ENCODE data around the gene AP3S1.
"Not testable (repeated sequence)": the region's sequence is repeated elsewhere in the genome, so short reads cannot be mapped to it uniquely, and the experiment has no call there.

AP3S1 gene

GRCh38 chr5:115811406-115811805 is 30.3 kb upstream of the AP3S1 start:
- Histone ChIP-seq H3K27me3 (ENCODE audit: control insufficient read depth, insufficient read depth, low read length) (peaks cover 27% of the 10 kb centered on the region), H3K4me1 (ENCODE audit: control insufficient read depth, low read depth, low read length) (peaks cover 23% of the 10 kb centered on the region), H3K27ac (ENCODE audit: low read length) (no peak overlapping the region), H3K36me3 (ENCODE audit: control insufficient read depth, low read depth, low read length) (peaks cover 6% of the 10 kb centered on the region), H3K9me3 (ENCODE audit: control insufficient read depth, low read depth, low read length) (no peaks in the 10 kb centered on the region), H3K9ac (ENCODE audit: low read length) (no peak overlapping the region), H3K4me3 (ENCODE audit: low read length) (no peak overlapping the region)

GRCh38 chr5:115812372-115812771 is 29.4 kb upstream of the AP3S1 start:
- peaks cover 31% of the 10 kb centered on the region for H3K27me3 ChIP-seq (ENCODE audit: control insufficient read depth, insufficient read depth, low read length)
- H3K27ac ChIP-seq (ENCODE audit: low read length): no peak overlapping the region
- no peak overlapping the region for H3K4me3 ChIP-seq (ENCODE audit: low read length)
- H3K9me3 ChIP-seq (ENCODE audit: control insufficient read depth, low read depth, low read length): no peaks in the 10 kb centered on the region
- peaks cover 14% of the 10 kb centered on the region for H3K4me1 ChIP-seq (ENCODE audit: control insufficient read depth, low read depth, low read length)
- H3K36me3 ChIP-seq (ENCODE audit: control insufficient read depth, low read depth, low read length): peaks cover 5% of the 10 kb centered on the region
- H3K9ac ChIP-seq (ENCODE audit: low read length): no peak overlapping the region

- H3K4me3 ChIP-seq (ENCODE audit: low read length): no peak overlapping the region
Measured at GRCh38 chr5:115813719-115814118, 28.0 kb upstream of the AP3S1 start.

GRCh38 chr5:115815006-115815692 is 26.6 kb upstream of the AP3S1 start:
- Histone ChIP-seq H3K4me1 (ENCODE audit: control insufficient read depth, low read depth, low read length) (peaks cover 14% of the 10 kb centered on the region), H3K4me3 (ENCODE audit: low read length) (peak overlapping the region; percentile 78), H3K27me3 (ENCODE audit: control insufficient read depth, insufficient read depth, low read length) (peaks cover 34% of the 10 kb centered on the region), H3K9me3 (ENCODE audit: control insufficient read depth, low read depth, low read length) (no peaks in the 10 kb centered on the region), H3K9ac (ENCODE audit: low read length) (peak overlapping the region; percentile 74), H3K27ac (ENCODE audit: low read length) (no peak overlapping the region), H3K36me3 (ENCODE audit: control insufficient read depth, low read depth, low read length) (peaks cover 5% of the 10 kb centered on the region)

More at GRCh38 chr5:115813719-115814118, 28.0 kb upstream of the AP3S1 start:
- Histone ChIP-seq H3K9ac (ENCODE audit: low read length) (no peak overlapping the region), H3K27ac (ENCODE audit: low read length) (no peak overlapping the region), H3K36me3 (ENCODE audit: control insufficient read depth, low read depth, low read length) (peaks cover 5% of the 10 kb centered on the region), H3K27me3 (ENCODE audit: control insufficient read depth, insufficient read depth, low read length) (peaks cover 34% of the 10 kb centered on the region), H3K9me3 (ENCODE audit: control insufficient read depth, low read depth, low read length) (no peaks in the 10 kb centered on the region), H3K4me1 (ENCODE audit: control insufficient read depth, low read depth, low read length) (peaks cover 14% of the 10 kb centered on the region)

GRCh38 chr5:115815693-115816225 is 26.0 kb upstream of the AP3S1 start:
- peaks cover 34% of the 10 kb centered on the region for H3K27me3 ChIP-seq (ENCODE audit: control insufficient read depth, insufficient read depth, low read length)
- H3K4me3 ChIP-seq (ENCODE audit: low read length): peak overlapping the region; percentile 78
- H3K9ac ChIP-seq (ENCODE audit: low read length): peak overlapping the region; percentile 74
- H3K36me3 ChIP-seq (ENCODE audit: control insufficient read depth, low read depth, low read length): peaks cover 5% of the 10 kb centered on the region
- H3K27ac ChIP-seq (ENCODE audit: low read length): no peak overlapping the region
- no peaks in the 10 kb centered on the region for H3K9me3 ChIP-seq (ENCODE audit: control insufficient read depth, low read depth, low read length)
- H3K4me1 ChIP-seq (ENCODE audit: control insufficient read depth, low read depth, low read length): peaks cover 14% of the 10 kb centered on the region

- Histone ChIP-seq H3K4me1 (ENCODE audit: control insufficient read depth, low read depth, low read length) (peaks cover 14% of the 10 kb centered on the region), H3K4me3 (ENCODE audit: low read length) (peak within 1 kb of the TSS; percentile 78), H3K27me3 (ENCODE audit: control insufficient read depth, insufficient read depth, low read length) (peaks cover 34% of the 10 kb centered on the region), H3K27ac (ENCODE audit: low read length) (peak within 1 kb of the TSS; percentile 13), H3K9ac (ENCODE audit: low read length) (peak within 1 kb of the TSS; percentile 74), H3K36me3 (ENCODE audit: control insufficient read depth, low read depth, low read length) (no peaks in the 10 kb centered on the region), H3K9me3 (ENCODE audit: control insufficient read depth, low read depth, low read length) (no peaks in the 10 kb centered on the region)
Measured at GRCh38 chr5:115816226-115817081, 25.3 kb upstream of the AP3S1 start, which contains the start of gene CDO1. Gene CDO1 (minus strand): TSS chr5:115816659. CDS start chr5:115816397, 262 bp downstream.

- peaks cover 14% of the 10 kb centered on the region for H3K4me1 ChIP-seq (ENCODE audit: control insufficient read depth, low read depth, low read length)
- no peak overlapping the region for H3K4me3 ChIP-seq (ENCODE audit: low read length)
Measured at GRCh38 chr5:115817386-115817785, 24.3 kb upstream of the AP3S1 start.

GRCh38 chr5:115818821-115819220 is 22.9 kb upstream of the AP3S1 start:
- Histone ChIP-seq H3K9me3 (ENCODE audit: control insufficient read depth, low read depth, low read length) (no peaks in the 10 kb centered on the region), H3K9ac (ENCODE audit: low read length) (no peak overlapping the region), H3K4me1 (ENCODE audit: control insufficient read depth, low read depth, low read length) (peaks cover 14% of the 10 kb centered on the region), H3K27ac (ENCODE audit: low read length) (no peak overlapping the region), H3K27me3 (ENCODE audit: control insufficient read depth, insufficient read depth, low read length) (peaks cover 31% of the 10 kb centered on the region), H3K4me3 (ENCODE audit: low read length) (no peak overlapping the region), H3K36me3 (ENCODE audit: control insufficient read depth, low read depth, low read length) (no peaks in the 10 kb centered on the region)

More at GRCh38 chr5:115817386-115817785, 24.3 kb upstream of the AP3S1 start:
- no peaks in the 10 kb centered on the region for H3K36me3 ChIP-seq (ENCODE audit: control insufficient read depth, low read depth, low read length)
- H3K27me3 ChIP-seq (ENCODE audit: control insufficient read depth, insufficient read depth, low read length): peaks cover 34% of the 10 kb centered on the region
- no peak overlapping the region for H3K9ac ChIP-seq (ENCODE audit: low read length)
- no peak overlapping the region for H3K27ac ChIP-seq (ENCODE audit: low read length)
- no peaks in the 10 kb centered on the region for H3K9me3 ChIP-seq (ENCODE audit: control insufficient read depth, low read depth, low read length)

GRCh38 chr5:115820846-115821245 is 20.9 kb upstream of the AP3S1 start:
- Histone ChIP-seq H3K9me3 (ENCODE audit: control insufficient read depth, low read depth, low read length) (no peaks in the 10 kb centered on the region), H3K27ac (ENCODE audit: low read length) (no peak overlapping the region), H3K4me3 (ENCODE audit: low read length) (no peak overlapping the region)

GRCh38 chr5:115824983-115825382 is 16.8 kb upstream of the AP3S1 start:
- not testable (repeated sequence) for H3K27ac ChIP-seq (ENCODE audit: low read length)

More at GRCh38 chr5:115820846-115821245, 20.9 kb upstream of the AP3S1 start:
- peaks cover 11% of the 10 kb centered on the region for H3K27me3 ChIP-seq (ENCODE audit: control insufficient read depth, insufficient read depth, low read length)
- no peak overlapping the region for H3K9ac ChIP-seq (ENCODE audit: low read length)
- no peaks in the 10 kb centered on the region for H3K4me1 ChIP-seq (ENCODE audit: control insufficient read depth, low read depth, low read length)
- no peaks in the 10 kb centered on the region for H3K36me3 ChIP-seq (ENCODE audit: control insufficient read depth, low read depth, low read length)

GRCh38 chr5:115825948-115826347 is 15.8 kb upstream of the AP3S1 start:
- Histone ChIP-seq H3K27me3 (ENCODE audit: control insufficient read depth, insufficient read depth, low read length) (no peaks in the 10 kb centered on the region), H3K9me3 (ENCODE audit: control insufficient read depth, low read depth, low read length) (no peaks in the 10 kb centered on the region), H3K4me1 (ENCODE audit: control insufficient read depth, low read depth, low read length) (no peaks in the 10 kb centered on the region), H3K4me3 (ENCODE audit: low read length) (no peak overlapping the region), H3K27ac (ENCODE audit: low read length) (no peak overlapping the region), H3K9ac (ENCODE audit: low read length) (no peak overlapping the region), H3K36me3 (ENCODE audit: control insufficient read depth, low read depth, low read length) (peaks cover 13% of the 10 kb centered on the region)

More at GRCh38 chr5:115824983-115825382, 16.8 kb upstream of the AP3S1 start:
- H3K36me3 ChIP-seq (ENCODE audit: control insufficient read depth, low read depth, low read length); H3K9me3 ChIP-seq (ENCODE audit: control insufficient read depth, low read depth, low read length); H3K9ac ChIP-seq (ENCODE audit: low read length); H3K4me1 ChIP-seq (ENCODE audit: control insufficient read depth, low read depth, low read length); H3K4me3 ChIP-seq (ENCODE audit: low read length); H3K27me3 ChIP-seq (ENCODE audit: control insufficient read depth, insufficient read depth, low read length): not testable (repeated sequence)
